Measurements from ENCODE around the gene PCDHA9. TPM values are rescaled to one million over a fixed set of nuclear protein-coding genes. Genes with fewer than 3 reads are reported as not detected.
"Not testable (repeated sequence)": the region's sequence is repeated elsewhere in the genome, so short reads cannot be mapped to it uniquely, and the experiment has no call there.

PCDHA9 gene
- total RNA-seq, 1 donor from 2014 or later: 1.2 TPM

GRCh38 chr5:140835622-140836510 lies 12.3 kb upstream of the PCDHA9 start:
- peak; percentile 92 for DNase-seq (ENCODE audit: low spot score)
- Mint-ChIP-seq H3K36me3 (ENCODE audit: low read depth) (peaks cover 16% of the 10 kb centered on the region), H3K27me3 (ENCODE audit: low read depth) (no peaks in the 10 kb centered on the region), H3K9me3 (ENCODE audit: low read depth) (peaks cover 18% of the 10 kb centered on the region), H3K4me1 (ENCODE audit: low read depth) (peaks cover 6% of the 10 kb centered on the region), H3K27ac (ENCODE audit: unreplicated experiment) (no peak overlapping the region), H3K4me3 (ENCODE audit: unreplicated experiment) (no peak overlapping the region)
- TF ChIP-seq, protein P1, sequence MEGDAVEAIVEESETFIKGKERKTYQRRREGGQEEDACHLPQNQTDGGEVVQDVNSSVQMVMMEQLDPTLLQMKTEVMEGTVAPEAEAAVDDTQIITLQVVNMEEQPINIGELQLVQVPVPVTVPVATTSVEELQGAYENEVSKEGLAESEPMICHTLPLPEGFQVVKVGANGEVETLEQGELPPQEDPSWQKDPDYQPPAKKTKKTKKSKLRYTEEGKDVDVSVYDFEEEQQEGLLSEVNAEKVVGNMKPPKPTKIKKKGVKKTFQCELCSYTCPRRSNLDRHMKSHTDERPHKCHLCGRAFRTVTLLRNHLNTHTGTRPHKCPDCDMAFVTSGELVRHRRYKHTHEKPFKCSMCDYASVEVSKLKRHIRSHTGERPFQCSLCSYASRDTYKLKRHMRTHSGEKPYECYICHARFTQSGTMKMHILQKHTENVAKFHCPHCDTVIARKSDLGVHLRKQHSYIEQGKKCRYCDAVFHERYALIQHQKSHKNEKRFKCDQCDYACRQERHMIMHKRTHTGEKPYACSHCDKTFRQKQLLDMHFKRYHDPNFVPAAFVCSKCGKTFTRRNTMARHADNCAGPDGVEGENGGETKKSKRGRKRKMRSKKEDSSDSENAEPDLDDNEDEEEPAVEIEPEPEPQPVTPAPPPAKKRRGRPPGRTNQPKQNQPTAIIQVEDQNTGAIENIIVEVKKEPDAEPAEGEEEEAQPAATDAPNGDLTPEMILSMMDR (IDR thresholded peaks at IDR 0.05): no peak

- no peak for DNase-seq (ENCODE audit: low spot score)
- H3K4me1 Mint-ChIP-seq (ENCODE audit: low read depth): no peaks in the 10 kb centered on the region
- H3K27me3 Mint-ChIP-seq (ENCODE audit: low read depth): no peaks in the 10 kb centered on the region
- H3K36me3 Mint-ChIP-seq (ENCODE audit: low read depth): peaks cover 9% of the 10 kb centered on the region
- H3K9me3 Mint-ChIP-seq (ENCODE audit: low read depth): peaks cover 10% of the 10 kb centered on the region
- H3K27ac Mint-ChIP-seq (ENCODE audit: unreplicated experiment): no peak within 1 kb of the TSS
- H3K4me3 Mint-ChIP-seq (ENCODE audit: unreplicated experiment): no peak within 1 kb of the TSS
- TF ChIP-seq, protein P1 (IDR thresholded peaks at IDR 0.05): peak; percentile 15
Measured at GRCh38 chr5:140840978-140841962, 6.9 kb upstream of the PCDHA9 start, which contains the start of gene PCDHA8. TSS of gene PCDHA8 (plus strand) at chr5:140841187. CDS start at chr5:140841322, 135 bp downstream.

GRCh38 chr5:140842798-140843733 lies 5.1 kb upstream of the PCDHA9 start:
- DNase-seq (ENCODE audit: low spot score): no peak
- no peak overlapping the region for H3K4me3 Mint-ChIP-seq (ENCODE audit: unreplicated experiment)
- H3K27me3 Mint-ChIP-seq (ENCODE audit: low read depth): no peaks in the 10 kb centered on the region
- H3K4me1 Mint-ChIP-seq (ENCODE audit: low read depth): no peaks in the 10 kb centered on the region
- no peak overlapping the region for H3K27ac Mint-ChIP-seq (ENCODE audit: unreplicated experiment)
- peaks cover 11% of the 10 kb centered on the region for H3K36me3 Mint-ChIP-seq (ENCODE audit: low read depth)
- TF ChIP-seq, protein P1 (IDR thresholded peaks at IDR 0.05): no peak
- peaks cover 17% of the 10 kb centered on the region for H3K9me3 Mint-ChIP-seq (ENCODE audit: low read depth)

DNA sequence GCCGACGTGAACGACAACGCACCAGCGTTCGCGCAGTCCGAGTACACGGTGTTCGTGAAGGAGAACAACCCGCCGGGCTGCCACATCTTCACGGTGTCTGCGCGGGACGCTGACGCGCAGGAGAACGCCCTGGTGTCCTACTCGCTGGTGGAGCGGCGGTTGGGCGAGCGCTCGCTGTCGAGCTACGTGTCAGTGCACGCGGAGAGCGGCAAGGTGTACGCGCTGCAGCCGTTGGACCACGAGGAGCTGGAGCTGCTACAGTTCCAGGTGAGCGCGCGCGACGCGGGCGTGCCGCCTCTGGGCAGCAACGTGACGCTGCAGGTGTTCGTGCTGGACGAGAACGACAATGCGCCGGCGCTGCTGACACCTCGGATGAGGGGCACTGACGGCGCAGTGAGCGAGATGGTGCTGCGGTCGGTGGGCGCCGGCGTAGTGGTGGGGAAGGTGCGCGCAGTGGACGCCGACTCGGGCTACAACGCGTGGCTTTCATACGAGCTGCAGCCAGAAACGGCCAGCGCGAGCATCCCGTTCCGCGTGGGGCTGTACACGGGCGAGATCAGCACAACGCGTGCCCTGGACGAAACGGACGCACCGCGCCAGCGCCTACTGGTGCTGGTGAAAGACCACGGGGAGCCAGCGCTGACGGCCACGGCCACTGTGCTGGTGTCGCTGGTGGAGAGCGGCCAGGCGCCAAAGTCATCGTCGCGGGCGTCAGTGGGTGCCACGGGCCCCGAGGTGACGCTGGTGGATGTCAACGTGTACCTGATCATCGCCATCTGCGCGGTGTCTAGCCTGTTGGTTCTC lies 1.9 kb downstream of the PCDHA9 start:
- not testable (repeated sequence) for DNase-seq (ENCODE audit: low spot score); H3K9me3 Mint-ChIP-seq (ENCODE audit: low read depth); H3K4me3 Mint-ChIP-seq (ENCODE audit: unreplicated experiment); H3K27ac Mint-ChIP-seq (ENCODE audit: unreplicated experiment); H3K36me3 Mint-ChIP-seq (ENCODE audit: low read depth); H3K27me3 Mint-ChIP-seq (ENCODE audit: low read depth); H3K4me1 Mint-ChIP-seq (ENCODE audit: low read depth)

Data from chondrocyte (in vitro differentiated cells).